DMS 273 (cell line): ENCODE results near the gene RSRC2.
"Not testable (repeated sequence)": the region's sequence is repeated elsewhere in the genome, so short reads cannot be mapped to it uniquely, and the experiment has no call there.

Source experiments
- DNase-seq: peaks from one replicate; lab custom pipeline; 2025; ENCODE audit not compliant: unreplicated experiment; lab: John Stamatoyannopoulos, UW

The RSRC2 gene

DNA sequence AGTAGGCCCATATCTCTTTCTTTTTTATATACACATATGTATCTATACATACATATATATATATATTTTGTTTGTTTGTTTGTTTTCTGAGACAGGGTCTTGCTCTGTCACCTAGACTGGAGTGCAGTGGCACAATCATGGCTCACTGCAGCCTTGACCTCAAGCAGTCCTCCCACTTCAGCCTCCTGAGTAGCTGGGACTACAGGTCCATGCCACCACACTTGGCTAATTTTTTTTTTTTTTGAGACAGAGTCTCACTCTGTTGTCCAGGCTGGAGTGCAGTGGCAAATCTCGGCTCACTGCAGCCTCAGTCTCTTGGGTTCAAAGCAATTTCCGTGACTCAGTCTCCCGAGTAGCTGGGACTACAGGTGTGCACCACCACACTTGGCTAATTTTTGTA is 38.9 kb downstream of the RSRC2 start:
- not testable (repeated sequence) for DNase-seq

DNA sequence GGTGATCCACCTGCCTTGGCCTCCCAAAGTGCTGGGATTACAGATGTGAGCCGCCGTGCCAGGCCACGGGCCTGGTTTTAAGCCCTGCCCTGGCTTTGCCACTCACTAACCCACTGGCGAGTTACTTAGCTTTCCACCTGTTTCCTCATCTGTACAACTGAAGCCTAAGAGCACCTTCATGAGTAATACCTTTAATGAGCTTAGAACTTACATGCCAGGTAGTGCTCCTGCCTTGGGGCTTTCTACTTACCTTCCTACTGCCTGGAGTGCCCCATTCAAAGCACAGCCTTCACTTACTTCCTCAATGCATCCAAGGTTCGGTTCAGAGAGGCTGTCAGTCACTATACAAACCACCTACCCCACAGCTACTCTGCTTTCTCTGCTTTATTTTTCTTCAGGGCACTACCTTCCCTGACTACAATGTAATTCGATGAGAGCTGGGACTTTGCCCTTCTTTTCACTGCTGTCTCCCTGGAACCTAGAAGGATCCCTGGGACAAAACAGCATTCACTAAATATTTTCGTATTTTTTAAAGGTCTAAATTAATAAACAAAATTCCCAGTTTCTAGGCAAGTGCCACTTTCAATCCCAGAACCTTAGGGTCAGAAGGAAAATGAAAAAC is 39.8 kb downstream of the RSRC2 start:
- DNase-seq, result no peak

DNA sequence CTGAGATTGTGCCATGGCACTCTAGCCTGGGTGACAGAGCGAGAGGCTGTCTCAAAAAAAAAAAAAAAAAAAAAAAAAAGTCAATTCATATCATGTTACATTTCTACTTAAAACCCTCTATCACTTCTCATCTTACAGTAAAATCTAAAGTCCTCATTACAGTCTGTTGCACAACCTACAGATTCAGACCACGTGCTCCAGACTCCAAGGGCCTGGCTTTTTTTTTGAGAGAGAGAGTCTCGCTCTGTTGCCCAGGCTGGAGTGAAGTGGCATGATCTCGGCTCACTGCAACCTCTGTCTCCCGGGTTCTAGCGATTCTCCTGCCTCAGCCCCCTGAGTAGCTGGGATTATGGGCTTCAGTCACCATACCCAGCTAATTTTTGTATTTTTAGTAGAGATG is 40.4 kb downstream of the RSRC2 start:
- not testable (repeated sequence) for DNase-seq

DNA sequence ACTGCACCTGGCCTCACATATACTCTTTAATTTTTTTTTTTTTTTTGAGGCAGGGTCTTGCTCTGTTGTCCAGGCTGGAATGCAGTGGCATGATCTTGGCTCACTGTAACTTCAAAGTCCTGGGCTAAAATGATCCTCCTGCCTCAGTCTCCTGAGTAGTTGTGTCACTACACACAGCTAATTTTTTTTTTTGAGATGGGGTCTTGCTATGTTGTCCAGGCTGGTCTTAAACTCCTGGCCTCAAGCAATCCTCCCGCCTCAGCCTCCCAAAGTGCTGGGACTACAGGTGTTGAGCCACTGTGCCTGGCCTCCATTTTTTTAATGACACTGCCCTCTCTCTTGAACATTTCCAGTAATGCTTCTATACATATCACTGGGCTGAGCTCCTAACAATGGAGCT is 42.4 kb downstream of the RSRC2 start:
- not testable (repeated sequence) for DNase-seq

DNA sequence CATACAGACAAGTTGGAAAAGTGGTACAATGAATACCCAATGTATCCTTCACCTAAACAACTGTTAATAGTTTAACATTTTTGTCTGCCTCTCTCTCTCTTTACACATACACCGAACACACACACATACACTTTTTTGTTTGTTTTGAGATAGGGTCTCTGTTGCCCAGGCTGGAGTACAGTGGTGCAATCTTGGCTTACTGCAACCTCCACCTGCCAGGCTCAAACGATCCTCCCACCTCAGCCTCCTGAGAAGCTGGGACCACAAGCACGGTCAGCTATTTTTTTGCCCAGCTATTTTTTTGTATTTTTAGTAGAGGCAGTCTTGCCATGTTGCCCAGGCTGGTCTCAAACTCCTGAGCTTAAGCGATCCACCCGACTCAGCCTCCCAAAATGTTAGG is 42.8 kb downstream of the RSRC2 start:
- no peak for DNase-seq

DNA sequence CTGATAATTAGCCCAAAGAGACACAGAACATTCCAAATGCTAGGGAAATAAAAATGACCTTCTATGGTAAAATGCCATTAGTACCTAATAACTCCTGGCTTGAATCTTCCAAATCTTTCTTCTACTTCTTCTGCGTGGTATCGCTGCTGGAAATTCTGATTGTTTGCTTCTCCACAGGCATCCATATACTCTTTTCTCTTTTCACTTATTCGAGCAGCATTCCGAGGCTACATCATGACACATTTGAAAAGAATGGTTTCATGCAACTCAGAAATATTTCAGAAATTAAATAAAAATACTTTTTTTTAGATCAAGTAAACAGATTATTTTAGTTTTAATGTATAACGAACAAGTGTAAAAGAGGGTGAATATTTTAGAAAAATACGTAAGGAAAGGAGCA is 44.9 kb downstream of the RSRC2 start:
- DNase-seq, result no peak

DNA sequence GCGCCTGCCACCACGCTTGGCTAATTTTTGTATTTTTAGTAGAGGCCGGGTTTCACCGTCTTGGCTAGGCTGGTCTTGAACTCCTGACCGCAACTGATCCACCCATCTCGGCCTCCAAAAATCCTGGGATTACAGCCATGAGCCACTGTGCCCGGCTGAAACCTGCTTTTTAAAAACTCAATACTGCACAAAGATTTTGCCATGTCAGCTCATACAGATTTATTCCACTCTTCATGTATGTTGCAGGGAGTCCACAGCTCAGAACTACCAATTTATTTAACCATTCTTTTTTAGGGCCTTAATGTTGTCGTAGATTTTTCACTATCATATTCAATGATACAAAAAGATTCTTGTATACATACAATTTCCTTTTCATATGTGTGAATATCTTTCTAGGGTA is 46.0 kb downstream of the RSRC2 start:
- DNase-seq, result no peak

DNA sequence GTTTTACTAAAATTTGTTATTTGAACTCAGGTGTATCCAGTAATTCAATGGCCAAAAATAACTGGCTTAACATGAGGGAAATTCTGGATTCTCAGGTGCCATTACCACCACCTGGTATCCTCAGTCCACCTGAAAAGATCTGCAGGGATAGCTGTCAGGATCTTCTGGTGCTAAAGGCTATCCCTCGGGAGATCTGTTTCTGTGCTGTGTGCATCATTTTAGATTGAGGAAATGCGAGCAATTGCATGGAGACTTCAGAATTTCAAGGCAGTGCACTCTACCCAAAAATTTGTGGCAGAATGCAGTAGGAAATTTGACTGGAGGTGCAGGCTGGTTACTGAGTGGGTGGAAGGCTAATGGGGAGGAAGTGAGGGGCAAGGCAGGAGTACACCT is 52.4 kb downstream of the RSRC2 start:
- no peak for DNase-seq

DNA sequence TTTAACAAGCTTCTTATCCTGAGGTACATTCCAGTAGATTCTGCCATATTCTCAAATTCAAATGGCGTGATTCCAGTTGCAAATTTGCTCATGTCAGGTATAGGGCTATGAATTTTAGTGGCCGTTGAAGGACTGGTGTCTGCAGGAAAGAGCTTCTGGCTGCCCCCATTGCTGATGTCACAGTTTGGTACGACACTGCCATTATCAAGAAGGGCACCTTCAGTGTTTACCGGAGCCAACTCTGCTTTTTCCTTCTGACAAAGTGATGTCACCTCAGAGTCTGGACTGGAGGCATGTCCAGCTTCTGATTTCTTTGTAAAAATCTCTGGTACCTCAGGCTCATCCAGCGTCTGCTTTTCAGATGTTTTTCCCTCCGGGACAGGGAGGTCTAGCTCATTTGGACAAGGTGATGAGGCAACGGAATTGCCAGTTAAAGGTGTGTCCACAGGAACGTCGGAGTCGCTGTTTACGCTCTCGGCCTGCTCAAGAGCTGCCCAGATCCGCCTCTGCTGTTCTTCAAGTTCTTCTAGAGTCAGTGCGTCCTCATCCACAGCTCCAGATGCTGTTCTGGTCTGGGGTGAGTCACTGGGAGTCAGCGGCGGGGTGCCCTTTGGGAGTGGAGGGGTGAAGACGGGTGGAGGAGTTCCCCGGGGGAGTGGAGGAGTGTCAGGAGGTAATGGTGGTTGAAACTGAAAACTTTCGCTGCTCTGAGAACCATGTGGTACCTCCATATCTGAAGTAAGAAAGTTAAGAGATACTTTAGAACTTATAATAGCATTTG is 53.0 kb downstream of the RSRC2 start:
- DNase-seq, result no peak

DNA sequence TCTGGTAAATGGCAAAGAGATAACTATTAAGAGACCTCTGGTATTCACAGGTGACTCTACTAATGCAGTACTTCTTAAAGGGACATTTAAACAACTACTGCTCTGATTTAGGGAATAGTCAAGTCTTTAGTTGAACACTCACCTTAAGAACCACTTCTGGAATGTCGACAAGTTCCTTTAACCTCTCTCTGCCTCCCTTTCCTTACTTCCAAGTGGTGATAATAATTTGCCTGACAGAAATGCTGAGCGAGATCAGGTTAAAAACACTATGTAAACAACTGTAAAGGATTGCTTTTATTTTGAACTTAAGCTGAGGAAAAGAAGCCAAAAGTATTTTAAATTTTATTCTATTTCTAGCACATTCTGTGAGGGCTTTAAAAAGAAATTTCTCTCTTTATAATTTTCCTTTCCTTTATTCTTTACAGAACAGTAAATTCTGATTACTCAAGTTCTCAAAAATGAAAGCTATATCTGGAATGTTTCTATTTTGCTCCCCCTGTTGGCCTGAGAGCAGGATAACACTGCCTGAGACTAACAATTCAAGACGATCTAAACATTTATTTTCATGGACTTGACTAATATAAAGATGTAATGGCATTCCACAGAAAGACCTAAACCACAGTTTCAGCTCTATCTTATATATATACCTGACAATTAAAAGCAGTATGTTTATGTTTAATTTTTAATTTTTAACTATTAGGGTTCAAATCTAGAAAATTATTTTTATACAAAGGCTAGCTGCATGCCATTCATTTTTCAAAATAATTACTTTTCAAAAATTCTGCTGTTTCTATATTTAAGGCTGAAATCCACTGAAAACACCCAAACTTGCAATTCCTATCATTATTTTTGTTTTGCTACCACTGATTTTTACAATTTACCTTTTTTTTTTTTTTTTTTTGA is 55.2 kb downstream of the RSRC2 start:
- peak; percentile 68 for DNase-seq

DNA sequence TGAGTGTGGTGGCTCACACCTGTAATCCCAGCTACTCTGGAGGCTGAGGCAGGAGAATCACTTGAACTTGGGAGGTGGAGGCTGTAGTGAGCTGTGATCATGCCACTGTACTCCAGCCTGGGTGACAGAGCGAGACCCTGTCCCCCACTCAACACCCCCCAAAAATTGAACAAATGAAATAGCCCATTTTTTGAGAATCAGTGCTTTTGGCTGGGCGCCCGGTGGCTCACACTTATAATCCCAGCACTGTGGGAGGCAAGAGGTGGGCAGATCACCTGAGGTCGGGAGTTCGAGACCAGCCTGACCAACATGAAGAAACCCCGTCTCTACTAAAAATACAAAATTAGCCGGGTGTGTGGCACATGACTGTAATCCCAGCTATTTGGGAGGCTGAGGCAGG is 56.2 kb downstream of the RSRC2 start:
- DNase-seq, result not testable (repeated sequence)

DNA sequence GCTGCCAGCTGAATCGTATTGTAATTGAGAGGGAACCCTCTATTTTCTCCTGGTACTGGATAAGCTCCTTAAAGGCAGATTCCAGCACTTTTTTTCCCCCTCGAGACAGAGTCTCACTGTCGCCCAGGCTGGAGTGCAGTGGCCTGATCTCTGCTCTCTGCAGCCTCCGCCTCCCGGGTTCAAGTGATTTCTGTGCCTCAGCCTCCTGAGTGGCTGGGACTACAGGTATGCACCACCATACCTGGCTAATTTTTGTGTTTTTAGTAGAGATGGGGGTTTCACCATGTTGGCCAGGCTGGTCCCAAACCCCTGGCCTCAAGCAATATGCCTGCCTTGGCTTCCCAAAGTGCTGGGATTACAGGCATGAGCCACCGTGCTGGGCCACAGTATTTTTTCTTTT is 56.9 kb downstream of the RSRC2 start:
- not testable (repeated sequence) for DNase-seq

DNA sequence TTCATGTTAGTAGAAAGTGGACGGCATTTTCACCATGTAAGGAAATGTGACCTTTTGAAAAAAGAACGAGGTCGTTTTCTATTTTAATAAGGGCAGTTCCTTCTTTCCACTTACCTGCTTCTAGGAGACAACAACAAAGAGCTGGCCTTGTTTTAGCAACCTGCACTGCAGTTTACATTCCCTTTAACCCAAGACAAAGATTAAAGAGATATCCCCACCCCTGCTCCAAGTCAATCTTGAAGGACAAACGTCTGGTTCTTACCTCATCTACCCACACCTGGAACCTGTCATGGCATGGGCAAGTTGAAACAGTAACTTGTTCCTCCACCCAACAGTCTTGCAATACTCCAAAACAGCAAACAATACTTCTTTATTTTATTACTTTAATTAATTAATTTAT is 58.8 kb downstream of the RSRC2 start:
- no peak for DNase-seq

DNA sequence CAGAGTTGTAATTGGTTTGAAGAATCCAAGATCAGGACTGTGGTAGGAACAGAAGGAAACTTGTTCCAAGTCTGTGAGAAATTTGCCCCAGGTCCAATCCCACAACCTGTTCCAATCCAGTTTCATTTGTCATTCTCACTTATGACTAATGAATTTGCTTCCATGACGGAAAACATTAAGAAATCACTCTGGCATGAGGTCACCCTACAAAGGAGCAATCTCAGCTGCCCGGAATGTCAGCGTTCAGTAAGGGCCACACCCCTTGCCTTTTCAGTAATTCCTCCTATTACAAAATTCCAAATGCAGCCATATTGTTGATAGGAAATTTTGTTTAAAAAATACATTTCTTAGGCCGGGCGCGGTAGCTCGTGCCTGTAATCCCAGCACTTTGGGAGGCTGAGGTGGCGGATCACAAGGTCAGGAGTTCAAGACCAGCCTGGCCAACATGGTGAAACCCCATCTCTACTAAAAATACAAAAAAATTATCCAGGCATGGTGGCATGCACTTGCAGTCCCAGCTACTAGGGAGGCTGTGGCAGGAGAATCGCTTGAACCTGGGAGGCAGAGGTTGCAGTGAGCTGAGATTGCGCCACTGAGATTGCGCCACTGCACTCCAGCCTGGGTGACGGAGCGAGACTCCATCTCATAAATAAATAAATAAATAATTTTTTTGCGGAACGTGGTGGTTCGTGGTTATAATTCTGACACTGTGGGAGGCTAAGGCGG is 62.3 kb downstream of the RSRC2 start:
- DNase-seq, result peak; percentile 8

DNA sequence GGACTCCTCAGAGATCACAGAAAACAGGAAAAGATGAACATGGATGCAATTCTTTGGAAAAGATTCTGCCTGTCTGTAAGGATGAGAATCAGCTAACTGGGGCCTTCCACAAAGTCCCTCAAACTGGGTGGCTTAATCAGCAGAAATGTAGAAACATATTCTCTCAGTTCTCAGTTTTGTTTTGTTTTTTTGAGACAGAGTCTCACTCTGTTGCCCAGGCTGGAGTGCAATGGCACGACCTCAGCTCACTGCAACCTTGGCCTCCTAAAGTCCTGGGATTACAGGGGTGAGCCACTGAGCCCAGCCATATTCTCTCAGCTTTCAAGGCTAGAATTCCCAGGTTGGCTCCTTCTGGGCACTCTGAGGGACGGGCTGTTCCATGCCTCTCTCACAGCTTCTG is 66.1 kb downstream of the RSRC2 start:
- no peak for DNase-seq

DNA sequence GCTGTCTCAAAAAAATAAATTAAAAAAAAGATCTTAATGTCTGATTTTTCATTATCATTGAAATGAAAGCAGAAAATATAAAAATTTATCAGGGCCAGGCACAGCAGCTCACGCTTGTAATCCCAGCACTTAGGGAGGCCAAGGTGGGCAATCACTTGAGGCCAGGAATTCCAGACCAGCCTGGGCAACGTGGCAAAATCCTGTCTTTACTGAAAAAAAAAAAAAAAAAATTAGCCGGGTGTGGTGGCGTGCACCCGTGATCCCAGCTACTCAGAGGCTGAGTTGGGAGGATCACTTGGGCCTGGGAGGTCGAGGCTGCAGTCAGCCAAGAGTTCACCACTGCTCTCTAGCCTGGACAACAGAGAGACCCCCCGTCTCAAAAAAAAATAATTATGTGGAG is 66.7 kb downstream of the RSRC2 start:
- no peak for DNase-seq

DNA sequence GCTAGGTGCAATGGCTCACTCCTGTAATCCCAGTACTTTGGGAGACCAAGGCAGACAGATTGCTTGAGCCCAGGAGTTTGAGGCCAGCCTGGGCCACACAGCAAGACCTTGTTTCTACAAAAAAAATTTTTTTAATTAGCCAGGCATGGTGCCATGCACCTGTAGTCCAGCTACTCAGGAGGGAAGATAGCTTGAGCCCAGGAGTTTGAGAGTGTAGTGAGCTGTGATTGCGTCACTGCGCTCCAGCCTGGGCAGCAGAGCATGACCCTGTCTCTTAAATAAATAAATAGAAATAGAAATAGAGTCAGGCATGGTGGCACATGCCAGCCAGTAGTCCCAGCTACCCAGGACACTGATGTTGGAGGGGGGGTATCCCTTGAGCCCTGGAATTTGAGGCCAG is 67.5 kb downstream of the RSRC2 start:
- DNase-seq, result no peak

DNA sequence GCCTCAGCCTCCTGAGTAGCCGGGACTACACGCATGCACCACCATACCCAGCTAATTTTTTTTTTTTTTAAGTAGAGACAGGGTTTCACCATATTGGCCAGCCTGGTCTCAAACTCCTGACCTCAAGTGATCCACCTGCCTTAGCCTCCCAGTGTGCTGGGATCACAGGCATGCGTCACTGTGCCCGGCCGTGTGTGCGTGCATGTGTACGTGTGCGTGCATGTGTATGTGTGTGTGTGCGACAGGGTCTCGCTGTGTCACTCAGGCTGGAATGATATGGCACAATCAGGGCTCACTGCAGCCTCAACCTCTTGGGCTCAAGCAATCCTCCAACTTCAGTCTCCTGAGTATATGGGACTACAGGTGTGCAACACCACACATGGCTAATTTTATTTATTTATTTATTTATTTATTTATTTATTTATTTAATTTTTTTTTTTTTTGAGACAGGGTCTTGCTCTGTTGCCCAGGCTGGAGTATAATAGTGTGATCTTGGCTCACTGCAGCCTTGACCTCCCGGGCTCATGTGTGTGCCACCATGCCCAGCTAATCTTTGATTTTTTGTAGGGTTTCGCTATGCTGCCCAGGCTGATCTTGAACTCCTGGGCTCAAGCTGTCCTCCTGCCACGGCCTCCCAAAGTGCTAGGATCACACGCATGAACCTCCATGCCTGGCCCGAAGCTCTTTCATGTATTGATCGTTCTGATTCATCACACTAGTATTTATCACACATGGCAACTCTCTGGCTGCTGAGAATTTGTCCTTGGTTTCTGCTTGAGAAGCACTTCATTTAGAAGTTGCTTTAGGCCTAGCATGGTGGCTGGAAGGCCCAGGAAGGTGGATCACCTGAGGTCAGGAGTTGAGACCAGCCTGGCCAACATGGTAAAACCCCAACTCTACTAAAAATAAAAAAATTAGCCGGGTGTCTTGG is 68.4 kb downstream of the RSRC2 start:
- DNase-seq, result no peak

DNA sequence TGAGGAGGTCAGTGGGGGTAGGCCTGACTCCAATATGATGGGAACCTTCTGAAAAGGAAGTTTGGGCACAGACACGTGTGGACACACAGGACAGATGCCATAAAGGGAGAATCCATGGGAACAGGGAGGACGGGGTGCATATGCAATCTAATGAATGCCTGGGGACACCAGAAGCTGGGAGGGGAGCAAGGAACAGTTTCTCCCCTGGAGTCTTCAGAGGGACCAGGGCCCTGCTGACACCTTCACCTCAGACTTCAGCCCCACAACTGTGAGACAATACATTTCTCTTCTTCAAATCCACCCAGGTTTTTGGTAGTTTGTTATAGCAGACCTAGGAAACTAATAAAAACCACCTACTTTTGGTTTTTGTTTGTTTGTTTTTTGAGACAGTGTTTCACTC is 69.1 kb downstream of the RSRC2 start:
- no peak for DNase-seq

DNA sequence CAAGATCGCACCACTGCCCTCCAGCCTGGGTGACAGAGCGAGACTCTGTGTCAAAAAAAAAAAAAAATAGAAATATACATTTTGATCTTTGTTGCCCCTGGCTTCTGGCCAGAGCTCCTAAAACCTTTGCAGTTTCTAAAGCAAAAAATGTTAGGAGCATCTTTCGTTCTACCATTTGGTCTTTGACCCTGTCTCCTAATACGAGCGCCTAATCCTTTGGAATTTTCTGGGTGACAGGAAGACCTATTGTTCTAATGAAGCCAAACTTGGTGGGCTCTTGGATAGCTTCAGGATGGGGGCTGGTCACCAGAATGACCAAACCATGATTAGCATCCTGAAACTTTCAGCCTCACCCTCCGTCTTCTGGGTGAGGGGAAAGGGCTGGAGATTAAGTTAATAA is 72.0 kb downstream of the RSRC2 start:
- no peak for DNase-seq
